Measurements from ENCODE around the gene PERM1. TPM values are rescaled to one million over a fixed set of nuclear protein-coding genes. Genes with fewer than 3 reads are reported as not detected.

PERM1 gene
- total RNA-seq, 2 donors from 2014 or later, result not detected

DNA sequence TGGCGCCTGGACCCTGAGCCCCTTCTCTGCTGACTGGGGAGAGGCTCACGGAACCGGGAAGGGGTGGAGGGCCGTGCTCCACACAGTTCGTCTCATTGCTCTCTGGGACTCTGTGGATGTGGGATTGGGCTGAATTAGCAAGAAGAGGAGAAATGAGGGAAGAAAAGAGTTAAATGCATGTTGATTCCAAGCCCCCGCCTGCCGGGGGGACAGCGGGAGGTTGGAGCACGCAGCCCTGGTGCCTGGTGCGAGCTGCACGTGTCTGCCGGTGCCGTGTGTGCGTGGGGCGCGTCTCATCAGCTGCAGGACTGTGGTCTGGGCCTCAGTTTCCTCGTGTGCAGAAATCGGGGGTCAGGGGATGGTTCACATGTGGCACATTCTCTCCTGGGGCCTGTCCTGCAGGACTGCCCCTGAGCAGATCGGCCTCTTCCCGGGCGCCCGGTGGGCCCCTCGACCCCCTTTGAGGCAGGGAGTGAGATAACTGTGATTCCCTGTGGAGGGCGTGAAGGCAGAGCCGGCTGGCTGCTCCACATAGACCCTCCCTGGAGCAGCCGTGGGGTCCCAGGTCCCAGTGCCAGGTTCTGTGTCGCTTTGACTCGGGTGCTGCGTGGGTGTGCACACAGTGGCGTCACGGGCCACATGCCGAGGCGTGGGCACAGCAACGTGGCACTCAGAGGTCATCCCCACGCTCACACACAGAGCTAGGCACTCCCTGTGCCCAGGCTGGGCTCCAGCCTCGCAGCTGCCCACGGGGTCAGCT, 46.7 kb downstream of the PERM1 start:
- peaks cover 13 to 15% of the 10 kb centered on the region in 2 donors for H3K27me3 Mint-ChIP-seq
- no peaks in the 10 kb centered on the region for H3K9me3 Mint-ChIP-seq
- H3K27ac Mint-ChIP-seq, result no peak overlapping the region
- ATAC-seq (no peak), DNase-seq (ENCODE audit: low spot score) (no peak)
- no peaks in the 10 kb centered on the region for H3K36me3 Mint-ChIP-seq
- no peak overlapping the region for H3K4me3 Mint-ChIP-seq
- peaks cover 4 to 7% of the 10 kb centered on the region in 2 donors for H3K4me1 Mint-ChIP-seq (ENCODE audit: low read depth in 2 of 2)

DNA sequence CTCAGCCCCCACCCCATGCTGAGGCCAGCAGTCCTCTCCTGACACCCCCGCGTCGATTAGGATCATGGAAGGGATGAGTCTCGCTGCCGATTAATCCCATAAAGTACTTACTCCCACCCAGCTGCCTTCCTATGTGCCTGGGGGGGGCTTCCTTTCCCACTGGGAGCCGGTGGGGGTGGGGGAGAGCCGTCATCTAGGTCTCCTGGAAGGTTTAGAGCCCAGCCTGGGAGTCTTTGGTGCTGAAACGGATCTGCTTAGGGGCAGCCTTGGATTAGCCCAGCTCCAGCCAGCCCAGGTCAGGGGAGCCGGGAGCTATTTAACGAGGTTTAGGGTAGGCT, 48.3 kb downstream of the PERM1 start:
- Mint-ChIP-seq H3K4me1 (ENCODE audit: low read depth in 2 of 2) (peaks cover 4% of the 10 kb centered on the region in 2 donors), H3K27ac (no peak overlapping the region), H3K27me3 (peaks cover 12 to 13% of the 10 kb centered on the region in 2 donors), H3K4me3 (no peak overlapping the region), H3K9me3 (no peaks in the 10 kb centered on the region), H3K36me3 (no peaks in the 10 kb centered on the region)
- ATAC-seq (no peak), DNase-seq (ENCODE audit: low spot score) (no peak)

DNA sequence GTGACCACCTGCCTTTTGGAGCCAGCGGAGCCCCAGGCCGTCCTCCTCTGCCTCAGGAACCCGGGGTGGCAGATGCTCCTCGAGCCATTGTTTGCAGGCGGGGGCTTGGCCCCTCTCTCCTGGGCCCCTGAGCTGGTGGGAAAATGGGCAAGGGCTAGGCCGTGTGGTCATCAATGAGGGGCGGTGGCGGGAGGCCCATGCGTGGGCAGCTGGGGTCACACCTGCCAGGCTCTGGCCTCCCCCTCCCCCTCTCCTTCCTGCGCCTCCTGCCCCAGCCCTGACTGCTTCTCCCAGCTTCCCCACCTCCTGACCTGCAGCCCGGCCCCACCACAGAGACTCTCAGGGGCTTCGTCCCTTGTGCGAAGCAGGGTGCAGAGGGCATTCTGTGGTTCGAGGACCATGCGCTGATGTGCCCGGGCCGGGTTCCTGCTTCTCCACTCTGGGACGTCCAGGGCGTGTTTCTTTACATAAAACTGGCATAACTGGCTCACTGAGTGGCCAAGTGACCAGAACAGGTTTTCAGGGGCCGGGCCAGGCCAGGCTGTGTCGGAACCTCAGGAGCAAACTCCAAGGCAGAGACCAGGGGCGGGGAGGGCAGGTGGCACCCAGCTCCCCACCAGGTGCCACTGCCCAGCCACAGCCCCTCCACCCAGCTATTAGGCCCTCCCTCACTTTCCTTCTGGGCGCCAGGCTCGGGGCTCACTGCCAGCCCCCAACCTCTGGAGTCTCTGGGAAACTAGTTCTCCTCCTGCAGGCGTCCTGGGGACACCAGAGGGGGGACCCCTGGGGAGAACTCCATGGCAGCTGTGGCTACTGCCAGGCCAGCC, 48.9 kb downstream of the PERM1 start:
- Mint-ChIP-seq H3K36me3 (no peaks in the 10 kb centered on the region), H3K9me3 (no peaks in the 10 kb centered on the region), H3K27ac (no peak overlapping the region), H3K4me3 (no peak overlapping the region), H3K4me1 (ENCODE audit: low read depth in 2 of 2) (peaks cover 4% of the 10 kb centered on the region in 2 donors), H3K27me3 (peaks cover 11 to 13% of the 10 kb centered on the region in 2 donors)
- DNase-seq (ENCODE audit: low spot score) (no peak), ATAC-seq (no peak)

DNA sequence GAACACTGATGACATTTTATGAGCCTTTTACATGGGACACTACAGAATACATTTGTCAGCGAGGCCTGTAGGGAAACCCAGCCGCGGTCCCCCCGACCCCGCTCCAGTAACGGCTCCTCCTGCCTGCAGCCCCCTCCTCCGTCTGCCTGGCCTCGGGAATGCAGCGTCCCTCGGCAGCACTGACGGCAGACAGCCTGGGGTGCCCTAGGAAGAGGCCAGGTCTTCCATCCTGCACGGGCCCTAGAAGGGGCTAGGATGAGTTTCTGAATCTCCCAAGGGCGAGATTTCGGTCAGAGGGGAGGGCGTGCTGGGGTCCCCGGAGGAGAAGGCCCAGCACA, 49.8 kb downstream of the PERM1 start:
- ATAC-seq (no peak), DNase-seq (ENCODE audit: low spot score) (no peak)
- H3K9me3 Mint-ChIP-seq, result no peaks in the 10 kb centered on the region
- peaks cover 4% of the 10 kb centered on the region in 2 donors for H3K4me1 Mint-ChIP-seq (ENCODE audit: low read depth in 2 of 2)
- no peaks in the 10 kb centered on the region for H3K36me3 Mint-ChIP-seq
- H3K27ac Mint-ChIP-seq, result no peak overlapping the region
- H3K4me3 Mint-ChIP-seq, result no peak overlapping the region
- H3K27me3 Mint-ChIP-seq, result peaks cover 8 to 13% of the 10 kb centered on the region in 2 donors

DNA sequence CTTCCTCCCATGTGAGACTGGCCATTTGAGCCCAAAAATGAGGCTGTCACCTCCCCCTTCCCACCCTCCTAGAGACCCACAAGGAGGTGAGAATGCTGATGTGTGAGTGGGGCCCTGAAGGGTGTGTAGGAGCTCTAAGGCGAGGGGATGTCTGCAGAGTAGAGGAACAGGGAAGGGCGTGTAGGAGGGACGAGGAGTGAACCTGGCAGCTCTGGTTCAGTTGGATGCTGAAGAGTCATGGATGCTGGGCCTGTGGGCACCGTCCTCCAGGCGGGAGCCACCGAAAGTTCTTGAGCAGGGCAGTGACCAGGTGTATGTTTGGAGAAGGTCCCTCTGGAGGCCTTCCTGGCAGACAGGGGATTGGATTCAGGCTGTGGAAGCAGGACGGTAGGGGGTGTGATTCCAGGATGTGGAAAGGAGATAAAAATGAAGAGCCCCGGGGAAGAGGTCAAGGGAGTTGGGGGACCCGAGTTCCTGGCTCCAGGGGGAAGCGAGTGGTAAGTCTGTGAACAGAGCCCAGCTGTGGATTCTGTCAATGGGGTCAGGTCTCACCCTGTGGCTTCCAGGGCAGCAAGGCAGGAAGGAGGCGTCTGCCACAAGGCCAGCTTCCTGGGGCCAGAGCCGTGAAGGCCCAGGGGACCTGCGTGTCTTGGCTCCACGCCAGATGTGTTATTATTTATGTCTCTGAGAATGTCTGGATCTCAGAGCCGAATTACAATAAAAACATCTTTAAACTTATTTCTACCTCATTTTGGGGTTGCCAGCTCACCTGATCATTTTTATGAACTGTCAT, 50.3 kb downstream of the PERM1 start:
- no peaks in the 10 kb centered on the region for H3K36me3 Mint-ChIP-seq
- ATAC-seq (no peak), DNase-seq (ENCODE audit: low spot score) (no peak)
- H3K27me3 Mint-ChIP-seq, result peaks cover 11 to 16% of the 10 kb centered on the region in 2 donors
- H3K9me3 Mint-ChIP-seq, result no peaks in the 10 kb centered on the region
- H3K4me3 Mint-ChIP-seq, result no peak overlapping the region
- H3K27ac Mint-ChIP-seq, result no peak overlapping the region
- peaks cover 4% of the 10 kb centered on the region in 2 donors for H3K4me1 Mint-ChIP-seq (ENCODE audit: low read depth in 2 of 2)

DNA sequence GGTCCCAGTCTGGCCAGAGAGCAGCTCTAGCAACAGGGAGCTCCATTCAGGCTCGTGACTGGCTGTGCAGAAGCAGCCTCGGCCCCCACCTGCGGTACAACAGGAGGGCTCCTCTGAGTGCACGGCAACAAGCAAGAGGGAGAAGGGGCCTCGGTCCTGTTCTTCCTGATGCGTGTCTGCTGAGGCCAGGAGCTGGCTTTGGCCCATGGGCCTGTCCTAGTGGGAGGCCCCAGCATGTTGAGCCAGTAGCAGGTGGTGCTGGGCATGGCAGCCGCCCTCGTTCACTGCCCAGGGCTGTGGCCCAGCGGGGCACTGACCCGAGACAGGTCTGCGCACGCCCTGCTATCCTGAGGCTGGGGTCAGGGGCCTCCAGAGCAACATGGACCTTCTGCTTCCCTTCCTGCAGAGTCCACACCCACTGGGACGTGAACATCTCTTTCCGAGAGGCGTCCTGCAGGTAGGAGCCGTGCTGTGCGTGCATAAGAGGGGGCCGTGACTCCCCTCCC, 51.2 kb downstream of the PERM1 start:
- peaks cover 4% of the 10 kb centered on the region in 2 donors for H3K4me1 Mint-ChIP-seq (ENCODE audit: low read depth in 2 of 2)
- ATAC-seq, result no peak
- no peaks in the 10 kb centered on the region for H3K36me3 Mint-ChIP-seq
- H3K9me3 Mint-ChIP-seq, result no peaks in the 10 kb centered on the region
- no peak for DNase-seq (ENCODE audit: low spot score)
- no peak overlapping the region for H3K27ac Mint-ChIP-seq
- H3K4me3 Mint-ChIP-seq, result no peak overlapping the region
- H3K27me3 Mint-ChIP-seq, result peaks cover 16 to 21% of the 10 kb centered on the region in 2 donors

DNA sequence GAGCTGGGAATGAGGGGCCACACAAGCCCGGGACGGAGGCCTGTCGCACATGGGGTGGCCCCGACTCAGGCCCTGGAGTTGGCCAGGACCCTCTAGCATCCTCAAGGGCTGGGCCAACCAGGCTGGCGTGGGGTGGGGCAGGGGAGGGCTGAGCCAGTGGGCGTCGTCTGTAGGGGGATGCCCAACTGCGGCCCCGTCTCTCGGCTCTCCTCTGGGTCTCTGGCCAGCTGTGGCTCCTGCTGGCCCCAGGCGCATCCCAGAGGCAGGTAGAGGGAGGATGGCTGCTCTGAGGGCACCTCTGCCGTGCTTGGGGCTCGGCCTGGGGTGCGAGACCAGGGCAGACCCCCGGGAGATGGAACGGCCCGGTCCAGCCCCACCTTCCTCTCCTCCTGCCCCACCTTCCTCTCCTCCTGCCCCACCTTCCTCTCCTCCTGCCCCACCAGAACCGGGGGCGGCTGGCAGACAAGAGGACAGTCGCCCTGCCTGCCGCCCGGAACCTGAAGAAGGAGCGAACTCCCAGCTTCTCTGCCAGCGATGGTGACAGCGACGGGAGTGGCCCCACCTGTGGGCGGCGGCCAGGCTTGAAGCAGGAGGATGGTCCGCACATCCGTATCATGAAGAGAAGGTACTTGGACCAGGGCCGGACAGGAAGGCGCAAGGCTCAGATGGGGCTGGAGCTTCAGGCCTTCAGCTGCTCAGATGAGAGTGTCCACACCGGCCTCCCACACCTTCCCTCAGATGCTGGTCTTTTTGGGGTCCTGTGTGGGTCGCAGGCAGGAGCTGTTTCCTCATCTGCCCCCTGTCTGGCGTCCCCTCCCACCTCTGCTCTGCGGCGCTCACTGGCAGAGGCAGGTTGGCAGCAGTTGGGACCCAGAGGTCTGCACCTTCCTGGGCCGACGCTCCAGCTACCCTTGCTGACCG, 51.9 kb downstream of the PERM1 start:
- Mint-ChIP-seq H3K4me1 (ENCODE audit: low read depth in 2 of 2) (peaks cover 4% of the 10 kb centered on the region in 2 donors), H3K36me3 (no peaks in the 10 kb centered on the region), H3K4me3 (no peak overlapping the region), H3K27ac (no peak overlapping the region), H3K27me3 (peaks cover 14 to 17% of the 10 kb centered on the region in 2 donors), H3K9me3 (no peaks in the 10 kb centered on the region)
- no peak for ATAC-seq
- no peak for DNase-seq (ENCODE audit: low spot score)

DNA sequence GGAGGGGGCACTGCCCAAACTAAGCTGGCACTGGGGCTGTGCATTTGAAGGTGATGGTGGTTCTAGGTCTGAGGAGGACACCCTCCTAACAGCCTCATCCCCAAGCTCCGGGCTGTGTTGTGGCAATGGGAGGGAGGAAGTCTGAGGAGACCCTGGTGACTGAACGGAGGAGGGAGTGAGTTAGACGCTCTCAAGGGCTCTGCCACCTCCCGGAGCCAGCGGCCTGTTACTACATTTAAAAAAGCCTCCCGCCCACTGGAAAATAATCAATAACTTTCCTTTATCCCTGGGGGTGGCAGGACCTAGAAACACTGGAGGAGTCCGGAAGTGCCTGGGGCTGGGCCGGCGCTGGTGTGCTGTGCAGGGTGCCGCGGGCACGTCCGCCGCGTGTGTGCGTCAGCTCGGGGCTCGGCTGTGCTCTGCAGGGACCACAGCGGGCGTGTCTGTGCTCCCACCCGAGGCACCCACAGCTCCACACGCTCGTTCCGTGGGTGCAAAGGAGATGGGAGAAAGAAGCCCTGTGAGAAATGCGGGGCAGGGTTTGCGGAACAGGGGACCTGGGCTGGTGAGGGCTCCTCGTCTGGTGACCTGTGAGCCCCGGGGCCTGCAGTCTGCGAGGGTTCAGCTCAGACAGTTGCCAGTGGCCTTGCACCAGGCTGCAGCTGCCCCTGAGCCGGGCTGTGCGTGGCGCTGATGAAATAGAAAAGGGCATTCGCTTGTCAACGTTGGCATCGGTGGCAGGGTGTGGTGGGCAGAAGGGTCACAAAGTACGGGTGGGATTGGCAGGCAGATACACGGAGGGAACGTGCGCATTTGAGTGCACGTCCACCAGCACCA, 52.9 kb downstream of the PERM1 start:
- Mint-ChIP-seq H3K4me1 (ENCODE audit: low read depth in 2 of 2) (peaks cover 4% of the 10 kb centered on the region in 2 donors), H3K4me3 (no peak overlapping the region), H3K36me3 (no peaks in the 10 kb centered on the region), H3K27me3 (peaks cover 12 to 13% of the 10 kb centered on the region in 2 donors), H3K27ac (no peak overlapping the region), H3K9me3 (no peaks in the 10 kb centered on the region)
- ATAC-seq (no peak), DNase-seq (ENCODE audit: low spot score) (no peak)

DNA sequence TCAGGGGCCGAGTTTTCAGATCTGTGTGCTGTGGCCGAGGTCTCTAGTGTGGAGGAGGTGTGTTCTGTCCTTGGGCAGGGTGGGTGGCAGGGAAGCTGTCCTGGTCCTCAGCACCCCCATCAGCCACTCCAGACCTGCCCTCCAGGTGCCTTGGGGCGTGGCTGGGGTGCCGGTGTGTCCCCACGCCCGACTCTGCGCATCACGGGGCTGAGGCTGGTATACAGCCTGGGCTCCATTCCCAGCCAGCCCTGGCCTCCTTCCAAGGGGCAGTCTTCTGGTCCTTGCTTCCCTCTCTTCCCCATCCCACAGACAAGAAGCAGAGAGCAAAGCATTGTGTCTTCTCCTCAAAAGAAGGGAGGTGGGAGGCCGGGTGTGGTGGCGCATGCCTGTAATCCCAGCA, 54.1 kb downstream of the PERM1 start:
- ATAC-seq, result no peak
- no peaks in the 10 kb centered on the region for H3K36me3 Mint-ChIP-seq

DNA sequence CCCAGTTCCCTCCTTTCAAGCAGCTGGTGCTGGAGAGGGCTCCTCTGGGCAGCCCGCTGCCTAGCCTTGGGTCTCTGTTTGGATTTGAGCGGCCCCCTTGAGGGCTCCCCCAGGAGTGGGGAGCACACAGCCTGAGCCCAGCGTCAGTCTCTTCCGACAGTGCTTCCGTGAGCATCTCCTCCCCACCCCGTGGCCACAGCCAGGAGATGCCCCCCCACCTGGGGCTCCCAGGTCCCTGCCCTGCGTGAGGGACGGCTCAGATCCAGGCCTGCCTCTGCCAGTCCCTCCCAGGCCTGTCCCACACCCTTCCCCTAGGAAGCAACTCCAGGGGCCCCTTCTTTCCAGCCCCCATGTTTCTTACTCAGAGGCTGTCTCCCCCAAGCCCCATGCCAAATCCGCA, 54.7 kb downstream of the PERM1 start:
- Mint-ChIP-seq H3K4me1 (ENCODE audit: low read depth in 2 of 2) (peaks cover 4 to 9% of the 10 kb centered on the region in 2 donors), H3K27me3 (peaks cover 13 to 16% of the 10 kb centered on the region in 2 donors), H3K36me3 (no peaks in the 10 kb centered on the region), H3K4me3 (no peak overlapping the region), H3K27ac (no peak overlapping the region), H3K9me3 (no peaks in the 10 kb centered on the region)
- no peak for ATAC-seq
- no peak for DNase-seq (ENCODE audit: low spot score)

More for the DNA sequence above, 54.1 kb downstream of the PERM1 start:
- no peak overlapping the region for H3K4me3 Mint-ChIP-seq
- no peak for DNase-seq (ENCODE audit: low spot score)
- peaks cover 13 to 16% of the 10 kb centered on the region in 2 donors for H3K27me3 Mint-ChIP-seq
- H3K9me3 Mint-ChIP-seq, result no peaks in the 10 kb centered on the region
- H3K27ac Mint-ChIP-seq, result no peak overlapping the region
- peaks cover 4 to 9% of the 10 kb centered on the region in 2 donors for H3K4me1 Mint-ChIP-seq (ENCODE audit: low read depth in 2 of 2)

DNA sequence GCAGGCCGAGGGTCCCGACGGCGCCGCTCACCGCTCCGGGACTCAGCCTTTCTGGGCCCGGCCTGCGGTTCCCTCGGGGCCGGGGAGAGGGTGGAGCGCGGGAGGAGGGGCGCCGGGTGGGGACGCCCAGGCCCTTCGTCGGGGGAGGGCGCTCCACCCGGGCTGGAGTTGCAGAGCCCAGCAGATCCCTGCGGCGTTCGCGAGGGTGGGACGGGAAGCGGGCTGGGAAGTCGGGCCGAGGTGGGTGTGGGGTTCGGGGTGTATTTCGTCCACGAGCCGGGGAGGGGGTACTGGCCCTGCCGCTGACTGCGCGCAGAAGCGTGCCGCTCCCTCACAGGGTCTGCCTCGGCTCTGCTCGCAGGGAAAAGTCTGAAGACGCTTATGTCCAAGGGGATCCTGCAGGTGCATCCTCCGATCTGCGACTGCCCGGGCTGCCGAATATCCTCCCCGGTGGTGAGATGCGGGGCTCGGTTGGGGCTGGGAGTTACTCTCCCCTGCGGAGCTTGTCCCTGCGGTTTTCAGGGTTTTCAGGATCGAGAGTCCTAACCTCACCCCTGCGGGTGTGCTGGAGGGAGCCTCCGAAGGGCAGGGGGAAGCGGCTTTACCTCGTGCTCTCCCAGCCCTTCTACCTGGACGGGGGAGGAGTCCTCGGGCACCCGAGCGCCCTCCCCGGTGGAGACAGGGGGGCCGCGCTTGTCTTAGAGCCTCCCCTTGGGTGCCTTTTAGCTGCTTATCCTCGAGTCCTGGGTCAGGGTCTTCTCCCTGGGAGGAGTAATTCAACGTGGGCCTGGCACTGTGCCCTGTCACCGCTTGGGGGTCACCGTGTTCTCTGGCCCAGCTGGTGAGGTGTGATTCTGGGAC, 56.1 kb downstream of the PERM1 start:
- Mint-ChIP-seq H3K36me3 (no peaks in the 10 kb centered on the region), H3K27ac (no peak overlapping the region), H3K4me1 (ENCODE audit: low read depth in 2 of 2) (peaks cover 4 to 8% of the 10 kb centered on the region in 2 donors), H3K9me3 (no peaks in the 10 kb centered on the region), H3K4me3 (no peak overlapping the region), H3K27me3 (peaks cover 13 to 18% of the 10 kb centered on the region in 2 donors)
- no peak for DNase-seq (ENCODE audit: low spot score)
- no peak for ATAC-seq

Measured in natural killer cell treated with Interleukin-12 subunit alpha and Interleukin-12 subunit beta and Interleukin-15 and Interleukin-18, amount 100 ng/mL, for 72 hours (primary cell).